Fibroblast of the aortic adventitia (primary cell): Measurements from ENCODE around the gene HOXA6. TPM values are rescaled to one million over a fixed set of nuclear protein-coding genes. Genes with fewer than 3 reads are reported as not detected.

Source experiments
- DNase-seq: peaks from one replicate; pipeline ENCODE4 v3.0.0-alpha.2; 2010; ENCODE audit warnings: low read depth
- H3K4me3 ChIP-seq: 2 replicates; pipeline ENCODE4 v1.5.1; 2011; ENCODE audit warnings: low read depth, mild to moderate bottlenecking, control low read depth, low read length, moderate library complexity
- total RNA-seq: library from RNA; depleted of rRNA; stranded (reverse); fragments of >200 nt; gene quantifications from 2 replicates; pipeline ENCODE4 v1.2.3, GENCODE V29; 2012; ENCODE audit warnings: low replicate concordance
- TF ChIP-seq, protein P1 (sequence below): IDR thresholded peaks from 2 replicates; pipeline ENCODE4 v1.5.1; 2011; ENCODE audit warnings: mild to moderate bottlenecking, low read length, control low read depth, inconsistent platforms; ENCODE audit not compliant: insufficient read depth

HOXA6 gene
- total RNA-seq, 1 donor: not detected

DNA sequence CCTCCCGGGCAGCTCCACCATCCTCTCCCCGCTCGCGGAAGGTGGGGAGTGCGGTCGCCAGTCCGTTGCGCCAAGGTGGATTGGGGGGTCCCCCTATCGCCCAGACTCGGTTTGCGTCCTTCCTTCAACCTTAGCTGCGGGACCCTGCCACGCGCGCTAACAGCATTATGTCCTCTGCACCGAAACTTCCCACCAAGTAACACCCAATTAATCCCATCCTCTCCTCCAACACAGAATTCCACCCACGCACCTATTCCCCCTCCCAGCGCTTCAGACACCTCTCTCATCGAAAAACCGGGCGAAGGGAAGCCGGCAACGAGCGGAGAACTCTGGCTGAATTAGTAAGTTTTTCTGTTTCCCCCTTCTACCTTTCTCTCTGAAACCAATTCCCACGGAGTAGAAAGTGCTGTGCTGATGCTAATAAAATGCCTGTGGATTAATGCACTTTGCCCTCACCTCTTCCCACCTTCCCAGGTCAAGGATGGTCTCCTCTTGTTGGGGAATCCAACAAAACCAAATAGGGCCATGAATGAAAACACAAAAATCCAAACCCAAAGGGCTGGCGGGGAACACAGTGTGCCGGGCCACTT, 3.9 kb upstream of the HOXA6 start:
- DNase-seq: no peak
- H3K4me3 ChIP-seq: peak overlapping the region; percentile 49
- TF ChIP-seq, protein P1, sequence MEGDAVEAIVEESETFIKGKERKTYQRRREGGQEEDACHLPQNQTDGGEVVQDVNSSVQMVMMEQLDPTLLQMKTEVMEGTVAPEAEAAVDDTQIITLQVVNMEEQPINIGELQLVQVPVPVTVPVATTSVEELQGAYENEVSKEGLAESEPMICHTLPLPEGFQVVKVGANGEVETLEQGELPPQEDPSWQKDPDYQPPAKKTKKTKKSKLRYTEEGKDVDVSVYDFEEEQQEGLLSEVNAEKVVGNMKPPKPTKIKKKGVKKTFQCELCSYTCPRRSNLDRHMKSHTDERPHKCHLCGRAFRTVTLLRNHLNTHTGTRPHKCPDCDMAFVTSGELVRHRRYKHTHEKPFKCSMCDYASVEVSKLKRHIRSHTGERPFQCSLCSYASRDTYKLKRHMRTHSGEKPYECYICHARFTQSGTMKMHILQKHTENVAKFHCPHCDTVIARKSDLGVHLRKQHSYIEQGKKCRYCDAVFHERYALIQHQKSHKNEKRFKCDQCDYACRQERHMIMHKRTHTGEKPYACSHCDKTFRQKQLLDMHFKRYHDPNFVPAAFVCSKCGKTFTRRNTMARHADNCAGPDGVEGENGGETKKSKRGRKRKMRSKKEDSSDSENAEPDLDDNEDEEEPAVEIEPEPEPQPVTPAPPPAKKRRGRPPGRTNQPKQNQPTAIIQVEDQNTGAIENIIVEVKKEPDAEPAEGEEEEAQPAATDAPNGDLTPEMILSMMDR: no peak

- TF ChIP-seq, protein P1: peak; percentile 70
- peak; percentile 60 for DNase-seq
Measured at GRCh38 chr7:27150568-27151340, 3.2 kb upstream of the HOXA6 start.

GRCh38 chr7:27149842-27150567, 2.4 kb upstream of the HOXA6 start:
- TF ChIP-seq, protein P1: no peak
- DNase-seq: no peak
- H3K4me3 ChIP-seq: no peak overlapping the region

More at GRCh38 chr7:27150568-27151340, 3.2 kb upstream of the HOXA6 start:
- peak overlapping the region; percentile 49 for H3K4me3 ChIP-seq

GRCh38 chr7:27148756-27149641, 1.4 kb upstream of the HOXA6 start:
- DNase-seq: no peak
- no peak overlapping the region for H3K4me3 ChIP-seq
- TF ChIP-seq, protein P1: no peak

DNA sequence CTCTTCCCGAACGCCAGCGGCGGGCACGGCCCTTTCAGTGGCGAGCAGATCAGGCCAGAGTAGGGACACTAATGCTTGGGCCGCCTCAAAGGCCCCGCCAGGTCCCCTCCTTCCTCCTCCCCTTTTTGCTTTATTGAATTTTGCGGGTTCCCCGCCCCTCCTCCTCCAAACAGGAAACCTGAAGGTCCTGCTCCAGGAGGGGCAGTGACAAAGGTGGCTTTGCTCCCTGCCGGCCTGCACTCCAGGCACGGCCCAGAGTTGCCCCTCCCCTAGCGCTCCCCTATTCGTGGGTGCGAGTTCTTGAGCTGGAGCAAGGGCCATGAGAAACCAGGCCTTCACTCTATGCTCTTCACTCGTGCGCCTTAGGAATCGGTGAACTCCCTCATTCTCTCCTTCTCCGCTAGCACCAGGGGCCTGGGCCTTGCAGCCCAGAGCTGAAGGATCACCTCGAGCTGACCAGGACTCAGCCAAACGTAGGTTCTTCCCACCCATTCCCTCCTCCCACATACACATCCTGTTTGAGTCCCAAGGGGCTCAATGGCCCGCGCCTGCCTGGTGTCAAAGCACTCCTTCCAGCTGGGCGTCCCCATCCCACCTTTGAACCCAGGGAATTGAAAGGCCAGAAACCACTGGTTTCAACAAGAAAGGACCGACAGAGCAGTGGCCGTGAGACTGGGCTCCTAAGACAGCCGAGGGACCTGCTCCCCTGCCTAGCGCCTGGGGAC, 619 bp upstream of the HOXA6 start:
- TF ChIP-seq, protein P1: no peak
- DNase-seq: no peak
- H3K4me3 ChIP-seq: no peak overlapping the region
